Muscle of leg (tissue), 11 donors: ENCODE data around the gene SEZ6L2. TPM values are rescaled to one million over a fixed set of nuclear protein-coding genes. Genes with fewer than 3 reads are reported as not detected.

Experiments
- DNase-seq: peaks from one replicate; pipeline ENCODE4 v3.0.0; 2013
- H3K27ac ChIP-seq: one replicate; pipeline ENCODE4 v1.5.1; 2013; ENCODE audit warnings: mild to moderate bottlenecking, low read length, control low read depth
- H3K27me3 ChIP-seq: one replicate; pipeline ENCODE4 v1.6.1; 2013; ENCODE audit warnings: low read length; ENCODE audit not compliant: control insufficient read depth, insufficient read depth
- H3K36me3 ChIP-seq: one replicate; pipeline ENCODE4 v1.6.1; 2013; ENCODE audit warnings: low read length; ENCODE audit not compliant: control insufficient read depth, insufficient read depth
- H3K4me1 ChIP-seq: one replicate; pipeline ENCODE4 v1.6.1; 2013; ENCODE audit warnings: low read length; ENCODE audit not compliant: control insufficient read depth, insufficient read depth
- H3K4me3 ChIP-seq: one replicate; pipeline ENCODE4 v1.5.1; 2013; ENCODE audit warnings: low read length, control low read depth
- H3K9me3 ChIP-seq: replicated peaks from 2 replicates; pipeline ENCODE4 v1.6.1; 2013; ENCODE audit warnings: low read depth, low read length; ENCODE audit not compliant: control insufficient read depth
- WGBS: methylation state at CpG from one replicate; pipeline ENCODE4 v1.1.5; 2013; ENCODE audit warnings: missing lambda C conversion rate; ENCODE audit not compliant: insufficient coverage; 5-methylcytosine and 5-hydroxymethylcytosine counted together
- polyA plus RNA-seq, 8 donors: library from polyadenylated mRNA; unstranded; fragments of 120-200 nt; gene quantifications; one replicate each; pipeline versions ENCODE4 v1.2.1 to v1.2.3, GENCODE V29; 2013; ENCODE audit warnings: inconsistent platforms in 1 of 8, low replicate concordance in 1 of 8; ENCODE audit not compliant: insufficient read length in 8 of 8, insufficient read depth in 1 of 8
- total RNA-seq: library from RNA; stranded (reverse); fragments of 120-200 nt; gene quantifications from one replicate; pipeline ENCODE4 v1.2.4, GENCODE V29; 2013

Gene SEZ6L2
- total and polyA plus RNA-seq, 9 donors, result 1.1 to 8.4 (median 2.9) TPM

- 33% methylated on average over 20 of the region's 31 CpGs for WGBS
- H3K27me3 ChIP-seq, result peaks cover 43% of the 10 kb centered on the region
- H3K4me1 ChIP-seq, result peaks cover 11% of the 10 kb centered on the region
- DNase-seq, result no peak
- no peaks in the 10 kb centered on the region for H3K9me3 ChIP-seq
- peak overlapping the region; percentile 34 for H3K4me3 ChIP-seq
- no peak overlapping the region for H3K27ac ChIP-seq
- no peaks in the 10 kb centered on the region for H3K36me3 ChIP-seq
Measured at GRCh38 chr16:29900888-29901606, 1.7 kb upstream of the SEZ6L2 start.

GRCh38 chr16:29900102-29900887 lies 945 bp upstream of the SEZ6L2 start, which contains the start of gene ASPHD1:
Gene ASPHD1, plus strand, starts transcription at chr16:29900488. Its CDS starts 484 bp downstream, at chr16:29900972.
- DNase-seq, result peak; percentile 59
- under 1% methylated on average over 50 of the region's 67 CpGs for WGBS

GRCh38 chr16:29898804-29899515 lies 390 bp downstream of the SEZ6L2 start:
- Histone ChIP-seq H3K9me3 (no peaks in the 10 kb centered on the region), H3K36me3 (no peaks in the 10 kb centered on the region), H3K27ac (no peak overlapping the region), H3K4me1 (peaks cover 11% of the 10 kb centered on the region), H3K27me3 (peaks cover 43% of the 10 kb centered on the region), H3K4me3 (peak overlapping the region; percentile 10)
- WGBS, result 0% methylated on average over 11 of the region's 25 CpGs
- DNase-seq, result no peak

More at GRCh38 chr16:29900102-29900887, 945 bp upstream of the SEZ6L2 start, which contains the start of gene ASPHD1:
- H3K4me1 ChIP-seq, result peaks cover 11% of the 10 kb centered on the region
- H3K36me3 ChIP-seq, result no peaks in the 10 kb centered on the region
- H3K27me3 ChIP-seq, result peaks cover 43% of the 10 kb centered on the region
- no peaks in the 10 kb centered on the region for H3K9me3 ChIP-seq
- peak within 1 kb of the TSS; percentile 34 for H3K4me3 ChIP-seq
- H3K27ac ChIP-seq, result peak within 1 kb of the TSS; percentile 7

- WGBS, result 4% methylated on average over 8 of the region's 9 CpGs
- H3K36me3 ChIP-seq, result no peaks in the 10 kb centered on the region
- peaks cover 11% of the 10 kb centered on the region for H3K4me1 ChIP-seq
- H3K27me3 ChIP-seq, result peaks cover 43% of the 10 kb centered on the region
- H3K27ac ChIP-seq, result no peak overlapping the region
- H3K9me3 ChIP-seq, result no peaks in the 10 kb centered on the region
- no peak for DNase-seq
- no peak overlapping the region for H3K4me3 ChIP-seq
Measured at GRCh38 chr16:29898135-29898803, 1.1 kb downstream of the SEZ6L2 start.

- Histone ChIP-seq H3K27ac (no peak overlapping the region), H3K36me3 (no peaks in the 10 kb centered on the region), H3K27me3 (peaks cover 43% of the 10 kb centered on the region), H3K4me3 (no peak overlapping the region), H3K4me1 (peaks cover 11% of the 10 kb centered on the region), H3K9me3 (no peaks in the 10 kb centered on the region)
- DNase-seq, result no peak
- 30% methylated on average over 4 of the region's 4 CpGs for WGBS
Measured at GRCh38 chr16:29897333-29897732, 2.0 kb downstream of the SEZ6L2 start.

GRCh38 chr16:29896841-29897240 lies 2.5 kb downstream of the SEZ6L2 start:
- Histone ChIP-seq H3K4me1 (peaks cover 11% of the 10 kb centered on the region), H3K9me3 (no peaks in the 10 kb centered on the region), H3K36me3 (no peaks in the 10 kb centered on the region), H3K27me3 (peaks cover 40% of the 10 kb centered on the region), H3K4me3 (no peak overlapping the region), H3K27ac (no peak overlapping the region)
- no peak for DNase-seq
- WGBS, result 35% methylated on average over 8 of the region's 15 CpGs

GRCh38 chr16:29894352-29894751 lies 5.0 kb downstream of the SEZ6L2 start:
- Histone ChIP-seq H3K4me3 (no peak overlapping the region), H3K36me3 (no peaks in the 10 kb centered on the region), H3K27ac (no peak overlapping the region), H3K27me3 (peaks cover 22% of the 10 kb centered on the region), H3K4me1 (peaks cover under 1% of the 10 kb centered on the region), H3K9me3 (no peaks in the 10 kb centered on the region)
- no peak for DNase-seq
- 83% methylated on average over 2 of the region's 4 CpGs for WGBS

GRCh38 chr16:29893553-29893952 lies 5.8 kb downstream of the SEZ6L2 start:
- Histone ChIP-seq H3K36me3 (no peaks in the 10 kb centered on the region), H3K27ac (no peak overlapping the region), H3K4me1 (no peaks in the 10 kb centered on the region), H3K27me3 (peaks cover 14% of the 10 kb centered on the region), H3K4me3 (no peak overlapping the region), H3K9me3 (no peaks in the 10 kb centered on the region)
- no CpG with 5 or more reads among the region's 3 CpGs for WGBS
- no peak for DNase-seq

GRCh38 chr16:29892458-29892813 lies 6.9 kb downstream of the SEZ6L2 start:
- Histone ChIP-seq H3K27ac (no peak overlapping the region), H3K4me3 (no peak overlapping the region), H3K9me3 (no peaks in the 10 kb centered on the region), H3K27me3 (peaks cover 3% of the 10 kb centered on the region), H3K36me3 (no peaks in the 10 kb centered on the region), H3K4me1 (no peaks in the 10 kb centered on the region)
- DNase-seq, result no peak
- 79% methylated on average over 6 of the region's 6 CpGs for WGBS
